HepG2 (cell line): ENCODE measurements around the gene SP9. TPM values are rescaled to one million over a fixed set of nuclear protein-coding genes. Genes with fewer than 3 reads are reported as not detected.

Experiments
- ATAC-seq: fragments of 200-7000 bp; cut with Tn5 transposase; 3 replicates; pipeline ENCODE4 v1.9.1; 2020; ENCODE audit warnings: mild to moderate bottlenecking, moderate library complexity
- BruUV-seq: library from RNA; stranded (reverse); fragments of 400-500 nt; replicated peaks from 2 replicates; lab custom pipeline; 2021; lab: Mats Ljungman, UMichigan
- CTCF ChIA-PET: fragments of 300-600 bp; formaldehyde crosslinking; extraction: SDS; loops from one replicate; lab custom pipeline; 2021; ENCODE audit warnings: low total read pairs, inconsistent platforms, low intra/inter-chr PET ratio; lab: Yijun Ruan, JAX
- POLR2A ChIA-PET: fragments of 350-600 bp; sonication (Branson Sonifier 250); formaldehyde crosslinking; loops from one replicate; lab custom pipeline; 2020; ENCODE audit warnings: antibody characterized with exemption, inconsistent platforms; lab: Yijun Ruan, JAX
- DNase-seq: peaks from one replicate; pipeline ENCODE4 v3.0.0-alpha.2; 2015; ENCODE audit warnings: low spot score
- FAIRE-seq: peaks from 3 replicates; lab custom pipeline; 2011; peaks lifted over from hg19 to GRCh38; lab: Jason Lieb, UNC
- H2AFZ ChIP-seq: one replicate; pipeline ENCODE4 v1.6.1; 2011; ENCODE audit warnings: low read length, inconsistent platforms
- H3K27ac ChIP-seq: fragments of 300-600 bp; 3 replicates; pipeline ENCODE4 v1.8.0; 2011; ENCODE audit warnings: mixed run types, mild to moderate bottlenecking, mixed read lengths, low read length, inconsistent platforms; ENCODE audit not compliant: insufficient read depth; ENCODE audit errors: extremely low read length
- H3K27me3 ChIP-seq, 2 experiments: fragments of 200-600 bp in 1 of 2; 2 replicates in 1 of 2; 3 replicates in 1 of 2; pipeline versions ENCODE4 v1.6.0 to v1.8.0; 2011; ENCODE audit warnings: low read length in 2 of 2, mild to moderate bottlenecking in 2 of 2, moderate library complexity in 2 of 2, inconsistent platforms in 1 of 2; ENCODE audit not compliant: insufficient read depth in 2 of 2, control insufficient read depth in 1 of 2
- H3K36me3 ChIP-seq, 2 experiments: fragments of 200-600 bp in 1 of 2; replicated peaks in 1 of 2; 2 replicates in 1 of 2; 3 replicates in 1 of 2; pipeline versions ENCODE4 v1.5.1 to v1.8.0; 2011; ENCODE audit warnings: low read length in 2 of 2, inconsistent platforms in 1 of 2; ENCODE audit not compliant: insufficient read depth in 2 of 2, control insufficient read depth in 1 of 2
- H3K4me1 ChIP-seq: 2 replicates; pipeline ENCODE4 v1.5.1; 2012; ENCODE audit warnings: low read length, inconsistent platforms; ENCODE audit not compliant: insufficient read depth
- H3K4me2 ChIP-seq: 2 replicates; pipeline ENCODE4 v1.6.0; 2011; ENCODE audit warnings: low read depth, low read length, inconsistent platforms
- H3K4me3 ChIP-seq, 3 experiments: fragments of 200-600 bp in 1 of 3; sonication (generic), shearing (Covaris generic) in 1 of 3; replicated peaks in 1 of 3; 2 replicates each; pipeline ENCODE4 v1.5.1; 2011 to 2016; ENCODE audit warnings: low read length in 3 of 3, inconsistent platforms in 2 of 3, low read depth in 2 of 3, mild to moderate bottlenecking in 2 of 3, control low read depth in 1 of 3, mixed read lengths in 1 of 3; ENCODE audit not compliant: insufficient read depth in 1 of 3
- H3K79me2 ChIP-seq: one replicate; pipeline ENCODE4 v1.6.1; 2011; ENCODE audit warnings: low read length, inconsistent platforms; ENCODE audit not compliant: insufficient read depth
- H3K9ac ChIP-seq: 2 replicates; pipeline ENCODE4 v1.6.0; 2011; ENCODE audit warnings: mild to moderate bottlenecking, low read depth, low read length, inconsistent platforms; ENCODE audit not compliant: insufficient read depth
- H3K9me3 ChIP-seq: 2 replicates; pipeline ENCODE4 v1.5.1; 2012; ENCODE audit warnings: mild to moderate bottlenecking, low read length
- H4K20me1 ChIP-seq: 2 replicates; pipeline ENCODE4 v1.6.0; 2011; ENCODE audit warnings: inconsistent platforms, mild to moderate bottlenecking, low read length, moderate library complexity; ENCODE audit not compliant: insufficient read depth
- DMAP1 ChIP-seq: IDR thresholded peaks from 2 replicates; pipeline ENCODE4 v1.6.1; 2016
- FOSL2 ChIP-seq: sonication (generic); formaldehyde crosslinking; IDR thresholded peaks from 2 replicates; pipeline ENCODE4 v1.4.0; 2020; ENCODE audit warnings: missing genetic modification reagents
- FOXK1 ChIP-seq: sonication (generic); formaldehyde crosslinking; IDR thresholded peaks from 2 replicates; pipeline ENCODE4 v1.4.0; 2020; ENCODE audit warnings: low read depth, missing genetic modification reagents, borderline replicate concordance
- NCOA1 ChIP-seq: sonication (generic); formaldehyde crosslinking; IDR thresholded peaks from 2 replicates; pipeline ENCODE4 v1.9.0; 2021; ENCODE audit warnings: missing genetic modification reagents
- SOX5 ChIP-seq: IDR thresholded peaks from 2 replicates; pipeline ENCODE4 v1.6.1; 2016; ENCODE audit warnings: borderline replicate concordance
- STAT6 ChIP-seq: sonication (generic); formaldehyde crosslinking; IDR thresholded peaks from 2 replicates; pipeline ENCODE4 v1.4.0; 2020; ENCODE audit warnings: missing genetic modification reagents, mild to moderate bottlenecking, borderline replicate concordance
- TAF1 ChIP-seq: sonication (generic); formaldehyde crosslinking; IDR thresholded peaks from 2 replicates; pipeline ENCODE4 v1.4.0; 2020; ENCODE audit warnings: missing genetic modification reagents
- TEF ChIP-seq: sonication (generic); formaldehyde crosslinking; IDR thresholded peaks from 2 replicates; pipeline ENCODE4 v1.5.0; 2020; ENCODE audit warnings: missing genetic modification reagents
- XBP1 ChIP-seq: sonication (generic); formaldehyde crosslinking; IDR thresholded peaks from 2 replicates; pipeline ENCODE4 v1.5.0; 2020; ENCODE audit warnings: missing genetic modification reagents
- YY1 ChIP-seq: IDR thresholded peaks from 2 replicates; pipeline ENCODE4 v1.6.1; 2011; ENCODE audit warnings: low read length, low read depth, moderate library complexity, mild to moderate bottlenecking; ENCODE audit not compliant: insufficient read depth, insufficient replicate concordance
- ZC3H13 ChIP-seq: sonication (generic); formaldehyde crosslinking; IDR thresholded peaks from 2 replicates; pipeline ENCODE4 v1.8.1; 2023; ENCODE audit warnings: mild to moderate bottlenecking, missing genetic modification reagents, moderate library complexity
- ZFP91 ChIP-seq: sonication (generic); formaldehyde crosslinking; IDR thresholded peaks from 2 replicates; pipeline ENCODE4 v1.9.0; 2022; ENCODE audit warnings: missing genetic modification reagents, mild to moderate bottlenecking, borderline replicate concordance
- ZKSCAN8 ChIP-seq: IDR thresholded peaks from 2 replicates; pipeline ENCODE4 v1.6.1; 2016; ENCODE audit warnings: borderline replicate concordance, missing genetic modification reagents, missing compliant biosample characterization
- ZNF225 ChIP-seq: sonication (generic); formaldehyde crosslinking; IDR thresholded peaks from 2 replicates; pipeline ENCODE4 v1.4.0; 2020; ENCODE audit warnings: mild to moderate bottlenecking, missing genetic modification reagents
- ZNF331 ChIP-seq: sonication (generic); formaldehyde crosslinking; IDR thresholded peaks from 2 replicates; pipeline ENCODE4 v1.4.0; 2020; ENCODE audit warnings: missing genetic modification reagents
- ZNF552 ChIP-seq: sonication (generic); formaldehyde crosslinking; IDR thresholded peaks from 2 replicates; pipeline ENCODE4 v1.9.0; 2022; ENCODE audit warnings: missing genetic modification reagents, mild to moderate bottlenecking, borderline replicate concordance
- ZNF556 ChIP-seq: sonication (generic); formaldehyde crosslinking; IDR thresholded peaks from 2 replicates; pipeline ENCODE4 v1.4.0; 2020; ENCODE audit warnings: mild to moderate bottlenecking, missing genetic modification reagents, borderline replicate concordance
- ZNF639 ChIP-seq: conservative IDR thresholded peaks from 2 replicates; pipeline ENCODE4 v1.6.1; 2018; ENCODE audit warnings: missing genetic modification reagents
- WGBS: methylation state at CpG from one replicate; pipeline ENCODE4 v1.1.6; 2017; ENCODE audit warnings: low lambda C conversion rate; 5-methylcytosine and 5-hydroxymethylcytosine counted together
- in situ Hi-C: cut with HindIII; loops from 2 replicates; pipeline ENCODE4 v1.10.0; 2017; ENCODE audit warnings: low pct_unique_long_range_greater_than_20kb; ENCODE audit not compliant: extremely low pct_ligation_motif_present
- intact Hi-C: fragments of 100-400 bp; cut with micrococcal nuclease; formaldehyde crosslinking; loops from one replicate; pipeline ENCODE4 v1.10.0; 2022; ENCODE audit not compliant: unreplicated experiment
- polyA plus RNA-seq, 8 experiments: library from polyadenylated mRNA; depleted of rRNA in 3 of 8; stranded (reverse) in 7 of 8; unstranded in 1 of 8; fragments of >200 nt; fragmentation: Illumina TruSeq in 4 of 8; extraction: Trizol in 4 of 8; gene quantifications; 2 replicates each; pipeline versions ENCODE4 v1.2.1 to v1.2.3, GENCODE V29; 2011 to 2016; ENCODE audit warnings: low read depth in 4 of 8, missing spikeins in 1 of 8, mixed read lengths in 1 of 8; ENCODE audit not compliant: insufficient read depth in 1 of 8
- total RNA-seq, 5 experiments: library from RNA; depleted of rRNA; stranded (reverse); fragments of >200 nt; fragmentation: Illumina TruSeq; extraction: Trizol; gene quantifications; 2 replicates each; pipeline ENCODE4 v1.2.3, GENCODE V29; 2016; ENCODE audit warnings: low read depth in 1 of 5

SP9 gene
- total and polyA plus RNA-seq, 2 of the 13 experiments (the other 11 are each of a cell fraction or from before 2014, with no cell fraction given): not detected

- Histone ChIP-seq H3K9me3 (no peaks in the 10 kb centered on the region), H4K20me1 (no peaks in the 10 kb centered on the region), H3K36me3 (no peaks in the 10 kb centered on the region), H3K4me3 (no peak overlapping the region), H3K4me1 (0 out of 2 replicates have a peak, but pooled peaks cover 9% of the 10 kb centered on the region), H3K9ac (no peak overlapping the region), H2AFZ (no peak overlapping the region), H3K79me2 (no peaks in the 10 kb centered on the region), H3K4me2 (no peak overlapping the region), H3K27me3 (peaks cover 0 to 11% of the 10 kb centered on the region in 2 experiments; a peak in 2 of 5 replicates), H3K27ac (no peak overlapping the region)
- 28% methylated on average over 3 of the region's 3 CpGs for WGBS
- intact Hi-C loops (no loop called here), in situ Hi-C loops (no loop called here)
- no peak for FAIRE-seq
- POLR2A ChIA-PET: no interaction called here
- BruUV-seq: no TSS peak
- peak; percentile 44; the same call in 2 of the 3 replicates for ATAC-seq
- CTCF ChIA-PET: no interaction called here
- peak; percentile 8 for DNase-seq
- TF ChIP-seq SOX5 (CRISPR knock-in tag): no peak
- no peak for TF ChIP-seq ZKSCAN8 (CRISPR knock-in tag)
- no peak for TF ChIP-seq NCOA1 (CRISPR knock-in tag)
- no peak for TF ChIP-seq ZNF556
- TF ChIP-seq FOSL2 (CRISPR knock-in tag): no peak
- no peak for TF ChIP-seq DMAP1
- TF ChIP-seq STAT6 (CRISPR knock-in tag): no peak
- TF ChIP-seq ZNF225 (CRISPR knock-in tag): no peak
- TF ChIP-seq ZNF552 (CRISPR knock-in tag): no peak
- no peak for TF ChIP-seq FOXK1 (CRISPR knock-in tag)
- TF ChIP-seq YY1: no peak
- TF ChIP-seq TEF: no peak
- no peak for TF ChIP-seq XBP1 (CRISPR knock-in tag)
- no peak for TF ChIP-seq ZC3H13 (CRISPR knock-in tag)
- no peak for TF ChIP-seq ZNF331 (CRISPR knock-in tag)
- TF ChIP-seq TAF1 (CRISPR knock-in tag): no peak
- TF ChIP-seq ZFP91 (CRISPR knock-in tag): no peak
- no peak for TF ChIP-seq ZNF639 (CRISPR knock-in tag)
These were observed 34.6 kb upstream of the SP9 start for GRCh38 chr2:174300114-174300513.
